ENCODE results near the gene OTOA. TPM values are rescaled to one million over a fixed set of nuclear protein-coding genes. Genes with fewer than 3 reads are reported as not detected.
"Not testable (repeated sequence)": the region's sequence is repeated elsewhere in the genome, so short reads cannot be mapped to it uniquely, and the experiment has no call there.

Gene OTOA
- polyA plus RNA-seq, 3 donors: 0.11 to 0.23 (median 0.21) TPM

DNA sequence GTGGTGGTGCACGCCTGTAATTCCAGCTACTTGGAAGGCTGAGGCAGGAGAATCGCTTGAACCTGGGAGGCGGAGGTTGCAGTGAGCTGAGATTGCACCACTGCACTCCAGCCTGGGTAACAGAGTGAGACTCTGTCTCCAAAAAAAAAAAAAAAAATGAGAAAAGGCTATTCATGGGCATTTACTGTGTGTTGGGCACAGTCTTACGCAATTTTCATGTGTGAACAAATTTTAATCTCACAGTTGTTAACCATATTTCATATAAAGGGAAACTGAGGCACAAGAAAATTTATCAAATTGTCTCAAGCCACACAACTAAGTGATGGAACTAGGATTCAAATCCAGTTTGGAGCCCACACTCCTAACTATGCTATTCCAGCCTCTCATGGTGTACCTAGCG is 16.9 kb downstream of the OTOA start:
- H2AFZ ChIP-seq (ENCODE audit: insufficient read depth, low read depth, low read length, poor library complexity, severe bottlenecking); H3K4me1 ChIP-seq (ENCODE audit: control insufficient read depth in 1 of 2, insufficient read depth in 2 of 2, low read length in 2 of 2); H3K79me2 ChIP-seq (ENCODE audit: insufficient read depth, low read length); H3K36me3 ChIP-seq (replicated peaks in 1 of 2; ENCODE audit: control insufficient read depth in 1 of 2, insufficient read depth in 2 of 2, low read length in 2 of 2); H3K9ac ChIP-seq (ENCODE audit: insufficient read depth, low read length, poor library complexity, severe bottlenecking); H3K9me3 Mint-ChIP-seq; H3K4me2 ChIP-seq (replicated peaks; ENCODE audit: extremely low read depth, low read length, poor library complexity, severe bottlenecking); H3K4me1 Mint-ChIP-seq; H3K4me3 Mint-ChIP-seq; intact Hi-C loops (cut with micrococcal nuclease); DNase-seq; H3K4me3 ChIP-seq (replicated peaks in 1 of 3; ENCODE audit: low read depth in 2 of 3, low read length in 3 of 3); H3K9me3 ChIP-seq (replicated peaks in 1 of 2; ENCODE audit: control insufficient read depth in 1 of 2, insufficient read depth in 1 of 2, low read length in 2 of 2); H3K36me3 Mint-ChIP-seq; H4K20me1 ChIP-seq (ENCODE audit: insufficient read depth, low read length); H3K27ac Mint-ChIP-seq; H3K27me3 ChIP-seq (ENCODE audit: control insufficient read depth in 2 of 2, insufficient read depth in 2 of 2, low read length in 2 of 2); H3K27ac ChIP-seq (ENCODE audit: low read depth in 1 of 2, low read length in 2 of 2): not testable (repeated sequence)
- peaks cover 4 to 10% (median 7%) of the 10 kb centered on the region in 3 donors for H3K27me3 Mint-ChIP-seq (ENCODE audit: low read depth in 3 of 3)
- WGBS (ENCODE audit: insufficient coverage): 100% methylated on average over 1 of the region's 5 CpGs

DNA sequence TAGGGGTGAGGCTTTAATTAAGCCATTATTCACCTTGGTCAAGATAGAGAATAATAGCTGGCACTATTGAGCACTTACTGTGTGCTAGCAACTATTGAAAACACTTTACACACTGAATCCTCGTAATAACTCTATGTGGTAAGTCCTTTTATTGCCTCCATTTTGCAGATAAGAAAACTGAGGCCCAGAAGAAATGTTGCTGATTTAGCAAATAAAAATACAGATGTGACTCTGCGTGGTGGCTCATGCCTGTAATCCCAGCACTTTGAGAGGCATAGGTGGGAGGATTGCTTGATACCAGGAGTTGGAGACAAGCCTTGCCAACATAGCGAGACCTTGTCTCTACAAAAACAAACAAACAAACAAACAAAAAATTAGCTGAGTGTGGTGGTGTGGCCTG is 19.4 kb downstream of the OTOA start:
- no peaks in the 10 kb centered on the region for H3K79me2 ChIP-seq (ENCODE audit: insufficient read depth, low read length)
- Mint-ChIP-seq H3K27ac (no peak overlapping the region), H3K27me3 (ENCODE audit: low read depth in 3 of 3) (peaks cover 3 to 10% (median 8%) of the 10 kb centered on the region in 3 donors), H3K4me3 (no peak overlapping the region), H3K4me1 (peaks cover 4% of the 10 kb centered on the region), H3K36me3 (no peaks in the 10 kb centered on the region), H3K9me3 (peaks cover 0 to 3% (median 2%) of the 10 kb centered on the region in 7 donors)
- H3K27ac ChIP-seq (ENCODE audit: low read depth in 1 of 2, low read length in 2 of 2): no peak overlapping the region
- intact Hi-C loops (cut with micrococcal nuclease): no loop called here
- no peaks in the 10 kb centered on the region for H3K4me1 ChIP-seq (ENCODE audit: control insufficient read depth in 1 of 2, insufficient read depth in 2 of 2, low read length in 2 of 2)
- WGBS (ENCODE audit: insufficient coverage): 100% methylated on average over 1 of the region's 3 CpGs
- no peak overlapping the region for H3K4me3 ChIP-seq (replicated peaks in 1 of 3; ENCODE audit: low read depth in 2 of 3, low read length in 3 of 3)
- no peak overlapping the region for H3K4me2 ChIP-seq (replicated peaks; ENCODE audit: extremely low read depth, low read length, poor library complexity, severe bottlenecking)
- H4K20me1 ChIP-seq (ENCODE audit: insufficient read depth, low read length): no peaks in the 10 kb centered on the region
- no peak overlapping the region for H2AFZ ChIP-seq (ENCODE audit: insufficient read depth, low read depth, low read length, poor library complexity, severe bottlenecking)
- DNase-seq: no peak
- H3K9ac ChIP-seq (ENCODE audit: insufficient read depth, low read length, poor library complexity, severe bottlenecking): no peak overlapping the region
- H3K27me3 ChIP-seq (ENCODE audit: control insufficient read depth in 2 of 2, insufficient read depth in 2 of 2, low read length in 2 of 2): no peaks in the 10 kb centered on the region
- no peaks in the 10 kb centered on the region for H3K36me3 ChIP-seq (replicated peaks in 1 of 2; ENCODE audit: control insufficient read depth in 1 of 2, insufficient read depth in 2 of 2, low read length in 2 of 2)
- TF ChIP-seq, protein P1, sequence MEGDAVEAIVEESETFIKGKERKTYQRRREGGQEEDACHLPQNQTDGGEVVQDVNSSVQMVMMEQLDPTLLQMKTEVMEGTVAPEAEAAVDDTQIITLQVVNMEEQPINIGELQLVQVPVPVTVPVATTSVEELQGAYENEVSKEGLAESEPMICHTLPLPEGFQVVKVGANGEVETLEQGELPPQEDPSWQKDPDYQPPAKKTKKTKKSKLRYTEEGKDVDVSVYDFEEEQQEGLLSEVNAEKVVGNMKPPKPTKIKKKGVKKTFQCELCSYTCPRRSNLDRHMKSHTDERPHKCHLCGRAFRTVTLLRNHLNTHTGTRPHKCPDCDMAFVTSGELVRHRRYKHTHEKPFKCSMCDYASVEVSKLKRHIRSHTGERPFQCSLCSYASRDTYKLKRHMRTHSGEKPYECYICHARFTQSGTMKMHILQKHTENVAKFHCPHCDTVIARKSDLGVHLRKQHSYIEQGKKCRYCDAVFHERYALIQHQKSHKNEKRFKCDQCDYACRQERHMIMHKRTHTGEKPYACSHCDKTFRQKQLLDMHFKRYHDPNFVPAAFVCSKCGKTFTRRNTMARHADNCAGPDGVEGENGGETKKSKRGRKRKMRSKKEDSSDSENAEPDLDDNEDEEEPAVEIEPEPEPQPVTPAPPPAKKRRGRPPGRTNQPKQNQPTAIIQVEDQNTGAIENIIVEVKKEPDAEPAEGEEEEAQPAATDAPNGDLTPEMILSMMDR (IDR thresholded peaks at IDR 0.05): no peak
- no peaks in the 10 kb centered on the region for H3K9me3 ChIP-seq (replicated peaks in 1 of 2; ENCODE audit: control insufficient read depth in 1 of 2, insufficient read depth in 1 of 2, low read length in 2 of 2)
